ENCODE data around the gene NOL4L. TPM values are rescaled to one million over a fixed set of nuclear protein-coding genes. Genes with fewer than 3 reads are reported as not detected.
A peak's percentile ranks its signal among the peaks of the same experiment; 100 is the strongest.

The NOL4L gene
- total RNA-seq, 1 donor from 2014 or later = 11.9 TPM

DNA sequence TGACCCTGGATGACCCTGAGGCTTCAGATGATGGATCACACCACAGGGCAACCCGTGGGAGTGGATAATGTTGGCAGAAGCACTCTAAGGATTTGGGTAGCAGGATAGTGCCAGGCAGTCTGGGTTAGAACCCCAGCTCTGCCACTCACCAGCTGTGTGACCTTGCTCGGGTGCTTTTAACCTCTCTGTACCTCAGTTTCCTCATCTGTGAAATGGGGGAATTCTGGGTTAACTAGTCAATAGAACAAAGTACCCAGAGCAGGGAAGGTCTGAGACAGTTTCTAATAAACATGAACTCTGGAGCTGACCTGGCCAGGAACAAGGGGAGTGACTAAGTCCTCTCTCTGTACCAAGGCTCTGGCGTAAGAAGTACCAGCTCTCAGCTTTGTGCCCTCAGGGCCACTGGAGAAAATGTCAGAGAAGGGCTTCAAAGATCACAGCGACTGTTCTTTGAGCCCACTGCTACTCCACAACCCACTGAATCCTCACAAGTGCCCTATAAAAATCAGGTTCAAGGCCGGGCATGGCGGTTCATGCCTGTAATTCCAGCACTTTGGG lies 14.7 kb upstream of the NOL4L start:
- Histone ChIP-seq H3K27ac (no peak overlapping the region), H3K36me3 (no peaks in the 10 kb centered on the region), H4K20me1 (ENCODE audit: low read depth) (no peaks in the 10 kb centered on the region), H3K4me3 (no peak overlapping the region), H3F3A (ENCODE audit: low read depth) (no peaks in the 10 kb centered on the region), H2AFZ (replicated peaks) (no peak overlapping the region), H3K79me2 (ENCODE audit: low read depth) (no peaks in the 10 kb centered on the region), H3K9ac (no peak overlapping the region), H3K27me3 (no peaks in the 10 kb centered on the region), H3K9me3 (ENCODE audit: low read depth) (no peaks in the 10 kb centered on the region), H3K4me1 (peaks cover 3% of the 10 kb centered on the region), H3K4me2 (no peak overlapping the region)
- Mint-ChIP-seq H3K9me3 (no peaks in the 10 kb centered on the region), H3K4me1 (peaks cover 6% of the 10 kb centered on the region), H3K36me3 (no peaks in the 10 kb centered on the region), H3K27me3 (ENCODE audit: insufficient read depth, low read depth) (peaks cover 8% of the 10 kb centered on the region), H3K4me3 (no peak overlapping the region), H3K27ac (no peak overlapping the region)
- DNase-seq (ENCODE audit: low spot score) = no peak
- TF ChIP-seq, protein P1, sequence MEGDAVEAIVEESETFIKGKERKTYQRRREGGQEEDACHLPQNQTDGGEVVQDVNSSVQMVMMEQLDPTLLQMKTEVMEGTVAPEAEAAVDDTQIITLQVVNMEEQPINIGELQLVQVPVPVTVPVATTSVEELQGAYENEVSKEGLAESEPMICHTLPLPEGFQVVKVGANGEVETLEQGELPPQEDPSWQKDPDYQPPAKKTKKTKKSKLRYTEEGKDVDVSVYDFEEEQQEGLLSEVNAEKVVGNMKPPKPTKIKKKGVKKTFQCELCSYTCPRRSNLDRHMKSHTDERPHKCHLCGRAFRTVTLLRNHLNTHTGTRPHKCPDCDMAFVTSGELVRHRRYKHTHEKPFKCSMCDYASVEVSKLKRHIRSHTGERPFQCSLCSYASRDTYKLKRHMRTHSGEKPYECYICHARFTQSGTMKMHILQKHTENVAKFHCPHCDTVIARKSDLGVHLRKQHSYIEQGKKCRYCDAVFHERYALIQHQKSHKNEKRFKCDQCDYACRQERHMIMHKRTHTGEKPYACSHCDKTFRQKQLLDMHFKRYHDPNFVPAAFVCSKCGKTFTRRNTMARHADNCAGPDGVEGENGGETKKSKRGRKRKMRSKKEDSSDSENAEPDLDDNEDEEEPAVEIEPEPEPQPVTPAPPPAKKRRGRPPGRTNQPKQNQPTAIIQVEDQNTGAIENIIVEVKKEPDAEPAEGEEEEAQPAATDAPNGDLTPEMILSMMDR (IDR thresholded peaks at IDR 0.05) = no peak
- TF ChIP-seq EZH2phosphoT487 (IDR thresholded peaks at IDR 0.05) (no peak), EZH2 (IDR thresholded peaks at IDR 0.05) (no peak)

DNA sequence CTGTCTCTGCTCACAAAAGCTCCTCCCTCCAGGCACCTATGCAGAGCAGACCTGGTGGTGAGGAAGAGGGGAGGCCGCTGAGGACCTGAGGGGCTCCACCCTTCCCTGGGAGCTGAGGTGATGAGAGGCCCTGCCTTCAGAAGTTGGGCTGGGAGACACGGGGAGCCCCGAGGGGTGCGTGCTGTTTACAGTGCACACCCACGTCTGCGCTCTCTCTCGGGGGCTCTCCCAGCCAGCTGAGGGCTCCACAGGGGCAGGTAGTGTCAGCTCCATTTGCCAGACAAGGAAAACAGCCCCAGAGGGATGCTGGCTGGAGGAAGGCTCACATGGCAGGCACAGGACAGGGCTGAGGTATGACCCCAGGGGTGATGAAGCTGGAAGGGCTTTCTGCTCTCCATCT lies 13.5 kb upstream of the NOL4L start:
- no peaks in the 10 kb centered on the region for H3K36me3 Mint-ChIP-seq
- peaks cover 17% of the 10 kb centered on the region for H3K27me3 Mint-ChIP-seq (ENCODE audit: insufficient read depth, low read depth)
- Histone ChIP-seq H4K20me1 (ENCODE audit: low read depth) (no peaks in the 10 kb centered on the region), H3K4me2 (no peak overlapping the region), H3K9ac (no peak overlapping the region), H3K27ac (no peak overlapping the region), H3K9me3 (ENCODE audit: low read depth) (no peaks in the 10 kb centered on the region), H3F3A (ENCODE audit: low read depth) (no peaks in the 10 kb centered on the region), H2AFZ (replicated peaks) (no peak overlapping the region), H3K4me3 (no peak overlapping the region), H3K4me1 (no peaks in the 10 kb centered on the region), H3K27me3 (no peaks in the 10 kb centered on the region), H3K36me3 (no peaks in the 10 kb centered on the region), H3K79me2 (ENCODE audit: low read depth) (no peaks in the 10 kb centered on the region)
- TF ChIP-seq EZH2 (IDR thresholded peaks at IDR 0.05) (no peak), EZH2phosphoT487 (IDR thresholded peaks at IDR 0.05) (no peak)
- TF ChIP-seq, protein P1 (IDR thresholded peaks at IDR 0.05) = no peak
- H3K4me3 Mint-ChIP-seq = no peak overlapping the region
- DNase-seq (ENCODE audit: low spot score) = no peak
- peak overlapping the region; percentile 82 for H3K27ac Mint-ChIP-seq
- H3K4me1 Mint-ChIP-seq = peaks cover 2% of the 10 kb centered on the region
- no peaks in the 10 kb centered on the region for H3K9me3 Mint-ChIP-seq

DNA sequence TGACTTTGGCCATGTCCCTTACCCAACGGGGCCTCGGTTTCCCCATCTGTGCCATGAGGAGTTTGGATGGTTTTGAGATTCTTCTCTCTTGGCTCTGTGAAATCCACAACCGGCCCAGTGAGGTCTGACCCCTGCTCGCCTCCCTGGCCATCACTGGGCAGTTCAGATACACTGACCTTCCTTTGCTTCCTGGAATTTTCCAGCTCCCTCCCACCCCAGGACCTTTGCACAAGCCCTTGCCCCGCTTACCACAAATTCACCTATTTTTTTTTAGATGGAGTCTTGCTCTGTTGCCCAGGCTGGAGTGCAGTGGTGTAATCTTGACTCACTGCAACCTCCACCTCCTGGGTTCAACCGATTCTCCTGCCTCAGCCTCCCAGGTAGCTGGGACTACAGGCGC lies 12.6 kb upstream of the NOL4L start:
- no peaks in the 10 kb centered on the region for H3K4me1 ChIP-seq
- no peak overlapping the region for H2AFZ ChIP-seq (replicated peaks)
- no peaks in the 10 kb centered on the region for H3K27me3 ChIP-seq
- no peak overlapping the region for H3K27ac ChIP-seq
- Mint-ChIP-seq H3K4me1 (peaks cover 2% of the 10 kb centered on the region), H3K4me3 (no peak overlapping the region), H3K27ac (peak overlapping the region; percentile 35), H3K27me3 (ENCODE audit: insufficient read depth, low read depth) (peaks cover 18% of the 10 kb centered on the region), H3K36me3 (no peaks in the 10 kb centered on the region), H3K9me3 (no peaks in the 10 kb centered on the region)
- H3K4me2 ChIP-seq = no peak overlapping the region
- H3K36me3 ChIP-seq = no peaks in the 10 kb centered on the region
- H3K9me3 ChIP-seq (ENCODE audit: low read depth) = no peaks in the 10 kb centered on the region
- no peaks in the 10 kb centered on the region for H3K79me2 ChIP-seq (ENCODE audit: low read depth)
- TF ChIP-seq, protein P1 (IDR thresholded peaks at IDR 0.05) = no peak
- TF ChIP-seq EZH2 (IDR thresholded peaks at IDR 0.05) (no peak), EZH2phosphoT487 (IDR thresholded peaks at IDR 0.05) (no peak)
- H4K20me1 ChIP-seq (ENCODE audit: low read depth) = no peaks in the 10 kb centered on the region
- H3K9ac ChIP-seq = no peak overlapping the region
- no peaks in the 10 kb centered on the region for H3F3A ChIP-seq (ENCODE audit: low read depth)
- no peak overlapping the region for H3K4me3 ChIP-seq
- DNase-seq (ENCODE audit: low spot score) = no peak

All from neural progenitor cell (in vitro differentiated cells).